HG02884 (cell line): Measurements from ENCODE around the gene HS6ST3.
A peak's percentile ranks its signal among the peaks of the same experiment; 100 is the strongest.

ENCODE experiments used
- ATAC-seq: cut with Tn5 transposase; IDR thresholded peaks from one replicate; pipeline ENCODE4 v1.9.1; 2021; ENCODE audit warnings: mild to moderate bottlenecking, moderate library complexity; ENCODE audit not compliant: unreplicated experiment

Gene HS6ST3

DNA sequence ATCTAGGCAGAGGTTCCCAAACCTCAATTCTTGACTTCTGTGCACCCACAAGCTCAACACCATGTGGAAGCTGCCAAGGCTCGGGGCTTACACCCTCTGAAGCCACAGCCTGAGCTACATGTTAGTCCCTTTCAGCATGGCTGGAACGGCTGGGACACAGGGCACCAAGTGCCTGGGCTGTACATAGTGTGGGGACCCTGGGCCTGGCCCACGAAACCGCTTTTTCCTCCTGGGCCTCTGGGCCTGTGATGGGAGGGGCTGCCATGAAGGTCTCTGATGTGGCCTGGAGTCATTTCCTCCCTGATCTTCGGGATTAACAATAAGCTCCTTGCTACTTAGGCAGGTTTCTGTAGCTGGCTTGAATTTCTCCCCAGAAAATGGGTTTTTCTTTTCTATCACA lies 108.1 kb downstream of the HS6ST3 start:
- ATAC-seq = no peak

DNA sequence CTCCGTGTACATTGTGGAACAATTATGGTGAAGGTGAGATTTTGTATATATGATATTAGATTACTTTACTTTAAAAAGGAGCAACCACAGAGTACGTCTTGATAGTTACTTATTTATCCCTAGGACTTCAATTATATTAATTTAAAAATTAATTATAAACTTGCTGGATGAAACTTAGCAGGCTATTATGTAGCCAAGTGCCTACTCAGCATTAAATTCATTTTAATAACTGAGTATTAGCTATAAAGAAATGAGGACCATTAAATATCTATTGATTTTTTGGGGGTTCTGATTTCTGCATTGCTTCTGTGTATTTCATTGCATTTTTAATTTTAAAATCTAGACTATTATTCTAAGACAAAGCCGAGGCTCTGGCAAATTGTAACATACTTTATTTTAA lies 109.4 kb downstream of the HS6ST3 start:
- ATAC-seq = no peak

DNA sequence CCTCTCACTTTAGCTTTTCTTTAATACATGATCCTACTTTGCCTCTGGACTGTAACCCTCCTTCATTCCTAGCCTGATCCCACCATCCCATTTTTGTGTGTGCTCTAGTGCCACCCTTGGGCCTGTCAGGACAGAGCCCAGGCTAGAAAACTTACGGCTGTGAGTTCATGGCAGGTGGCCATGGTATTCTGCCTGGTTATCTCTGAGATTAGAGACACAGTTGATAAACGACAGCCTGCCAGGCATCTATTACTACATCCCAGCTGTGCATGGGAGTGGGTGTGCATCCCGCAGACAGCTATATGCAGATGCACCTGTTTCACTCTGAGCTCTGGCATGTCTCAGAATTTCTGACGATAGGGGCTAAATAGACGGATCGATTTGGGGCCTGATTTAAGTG lies 110.9 kb downstream of the HS6ST3 start:
- no peak for ATAC-seq

DNA sequence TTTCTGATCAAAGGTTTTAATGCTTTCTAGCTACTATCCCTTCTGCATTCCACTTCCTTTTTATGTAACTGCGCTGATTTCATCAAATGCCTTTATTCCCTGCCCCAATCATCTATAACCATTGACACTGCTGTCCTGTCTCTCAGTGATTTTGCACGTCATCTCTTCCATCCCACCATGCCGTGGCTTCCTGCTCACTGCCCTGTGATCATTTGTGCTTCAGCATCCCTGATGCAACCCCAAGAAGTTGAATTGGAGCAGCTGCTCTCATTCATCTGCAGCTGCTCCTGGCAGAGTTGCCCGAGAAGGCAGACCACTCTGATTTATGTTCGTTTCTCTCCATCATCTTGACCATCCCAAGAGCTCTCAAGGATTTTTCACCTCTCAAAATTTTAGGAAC lies 112.4 kb downstream of the HS6ST3 start:
- no peak for ATAC-seq

DNA sequence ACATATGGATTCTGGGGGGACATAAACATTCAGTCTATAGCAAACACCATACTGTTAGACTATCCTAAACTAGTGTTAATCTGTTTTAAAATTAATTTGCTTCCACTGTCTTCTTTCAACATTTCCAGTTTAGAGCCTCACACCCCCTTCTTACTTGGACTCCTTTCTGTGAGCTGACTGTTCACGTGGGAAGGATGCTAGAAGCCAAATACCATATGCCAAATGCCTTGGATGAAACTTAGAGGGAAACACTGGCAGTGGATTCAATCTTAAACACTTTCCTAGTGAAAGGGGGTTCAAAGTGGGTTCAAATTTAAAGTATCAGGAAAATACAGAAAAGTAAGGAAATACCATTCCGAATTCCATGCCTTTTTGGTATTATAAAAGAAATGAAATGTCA lies 113.6 kb downstream of the HS6ST3 start:
- ATAC-seq = no peak

DNA sequence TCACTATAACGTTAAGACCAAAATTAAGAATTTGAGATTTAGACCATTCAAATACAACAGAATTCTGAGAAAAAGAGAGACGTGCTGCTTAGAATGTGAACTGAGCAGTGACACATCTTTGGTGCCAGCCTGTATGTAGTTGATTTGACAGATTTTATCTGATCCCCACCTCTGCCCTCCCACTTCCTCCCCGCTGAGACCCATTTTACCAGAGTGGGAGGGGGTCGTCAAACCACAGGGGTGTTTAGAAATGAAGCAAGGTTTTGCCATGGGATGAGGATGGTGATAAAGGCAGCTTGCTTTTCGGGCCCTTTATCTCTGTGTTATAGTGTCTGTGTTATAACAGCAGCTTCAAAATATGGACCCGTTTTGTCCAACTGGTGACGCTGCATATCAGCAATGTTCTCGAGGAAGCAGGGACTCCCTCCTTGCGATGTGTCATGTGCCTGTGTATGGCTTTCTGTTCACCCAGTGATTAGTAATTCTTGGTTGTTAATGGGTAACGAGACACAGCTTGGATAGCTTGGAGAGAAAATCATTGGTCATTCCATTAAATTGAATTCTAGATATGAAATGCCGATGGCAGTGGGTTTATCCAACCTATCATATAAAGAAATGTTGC lies 125.0 kb downstream of the HS6ST3 start:
- ATAC-seq = no peak

DNA sequence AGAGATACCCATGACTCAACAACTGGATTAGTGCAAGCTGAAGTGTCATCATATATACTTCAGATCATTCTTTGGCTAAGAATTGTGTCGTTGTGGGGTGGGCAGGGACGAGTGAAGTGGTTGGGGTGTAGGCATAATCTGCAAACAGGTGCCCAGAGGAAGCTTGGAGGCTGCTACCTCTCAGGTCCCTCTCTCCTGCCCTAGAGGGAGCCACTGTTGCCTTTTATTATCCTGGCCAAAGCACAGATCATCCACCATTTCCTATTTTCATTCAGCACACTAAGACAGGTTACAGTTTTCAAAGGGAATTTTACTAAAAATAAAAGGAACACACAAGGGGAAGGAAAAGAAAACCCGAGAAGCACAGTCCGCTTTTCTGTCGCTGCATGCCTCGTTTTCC lies 126.6 kb downstream of the HS6ST3 start:
- no peak for ATAC-seq

DNA sequence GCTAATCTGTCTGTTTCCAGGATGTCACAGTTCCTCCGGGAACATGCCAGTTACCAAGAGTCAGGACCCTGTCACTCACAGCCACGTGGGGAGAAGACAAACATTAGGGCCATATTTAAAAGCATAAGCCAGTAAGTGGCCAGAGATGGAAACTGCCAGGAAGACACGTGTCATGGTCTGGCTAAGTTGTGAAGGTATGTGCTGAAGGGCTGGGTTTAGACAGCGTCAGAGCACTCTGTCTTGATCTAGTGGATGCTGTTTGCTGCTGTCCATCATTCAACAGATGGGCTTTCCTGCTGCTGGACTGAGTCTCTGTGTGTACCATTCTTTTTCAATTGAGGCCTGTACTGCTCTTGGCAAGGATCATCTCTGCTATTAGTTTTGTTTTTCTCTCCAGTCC lies 128.6 kb downstream of the HS6ST3 start:
- no peak for ATAC-seq

DNA sequence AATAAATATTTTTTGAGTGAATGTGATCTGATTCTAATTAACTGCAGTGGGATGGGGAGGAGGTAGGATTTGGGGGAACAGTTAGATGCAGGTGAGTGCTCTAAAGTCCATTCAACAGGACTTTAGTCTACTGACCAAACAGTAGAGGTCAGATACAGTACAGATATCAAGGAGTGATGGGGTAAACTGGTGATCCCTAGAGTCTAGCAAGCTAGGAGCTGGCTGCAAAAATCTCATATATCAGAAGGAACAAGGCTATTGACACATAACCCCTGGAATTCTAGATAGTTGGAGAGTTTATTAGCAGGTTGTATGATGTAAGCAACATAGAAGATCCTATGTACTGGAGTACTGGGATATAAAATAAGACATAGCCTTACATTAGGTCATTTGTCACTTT lies 131.6 kb downstream of the HS6ST3 start:
- ATAC-seq = no peak

DNA sequence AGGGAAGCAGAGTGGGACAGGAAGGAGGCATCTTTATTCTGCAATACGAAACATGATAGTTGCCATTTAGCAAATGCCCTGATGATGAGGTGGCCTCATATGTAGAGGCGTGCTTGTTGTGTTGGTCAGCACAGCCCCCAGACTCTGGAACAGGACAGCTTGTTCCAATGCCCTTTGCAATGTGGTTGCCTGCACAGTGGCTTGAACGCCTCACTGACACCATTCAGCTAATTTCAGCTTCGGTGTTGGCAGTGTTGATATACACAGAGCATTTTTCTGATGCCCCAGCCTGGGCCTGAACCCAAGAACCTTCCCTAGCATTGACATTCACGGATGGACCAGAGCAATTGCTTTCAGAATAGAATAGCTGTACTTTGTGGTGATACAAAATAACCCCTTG lies 133.3 kb downstream of the HS6ST3 start:
- no peak for ATAC-seq

DNA sequence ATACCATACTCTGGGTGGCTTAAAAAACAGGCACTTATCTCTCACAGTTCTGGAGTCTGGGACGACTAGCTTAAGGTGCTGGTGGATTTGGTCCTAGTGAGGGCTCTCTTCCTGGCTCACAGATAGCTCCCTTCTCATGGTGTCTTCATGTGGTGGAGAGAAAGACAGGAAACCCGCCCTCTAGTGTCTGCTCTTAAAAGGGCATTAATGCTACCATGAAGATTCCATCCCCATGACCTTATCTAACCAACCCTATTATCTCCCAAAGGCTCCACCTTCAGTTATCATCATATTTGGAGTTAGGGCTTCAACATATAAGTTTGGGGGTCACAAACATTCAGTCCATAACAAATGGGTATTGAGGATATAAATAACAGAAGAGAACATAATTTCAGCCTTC lies 139.4 kb downstream of the HS6ST3 start:
- ATAC-seq = peak; percentile 87

DNA sequence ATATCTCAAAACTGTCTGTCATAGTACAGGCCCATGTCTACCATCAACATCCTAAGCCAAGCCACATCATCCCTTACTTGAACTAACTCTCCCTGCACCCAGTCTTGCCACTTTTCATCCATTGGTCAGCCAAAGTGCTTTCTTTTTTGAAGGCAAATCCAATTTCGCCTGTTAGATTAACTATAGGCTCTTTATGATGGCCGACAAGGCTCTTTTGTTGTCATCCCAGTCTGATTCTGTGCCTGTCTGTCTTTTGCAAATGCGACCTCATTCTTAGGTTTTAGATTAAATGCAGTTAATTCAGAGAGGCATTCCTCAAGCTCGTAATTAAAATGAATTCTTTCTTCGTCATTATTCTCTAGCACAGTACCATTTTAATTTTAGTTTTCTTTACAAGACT lies 148.3 kb downstream of the HS6ST3 start:
- no peak for ATAC-seq

DNA sequence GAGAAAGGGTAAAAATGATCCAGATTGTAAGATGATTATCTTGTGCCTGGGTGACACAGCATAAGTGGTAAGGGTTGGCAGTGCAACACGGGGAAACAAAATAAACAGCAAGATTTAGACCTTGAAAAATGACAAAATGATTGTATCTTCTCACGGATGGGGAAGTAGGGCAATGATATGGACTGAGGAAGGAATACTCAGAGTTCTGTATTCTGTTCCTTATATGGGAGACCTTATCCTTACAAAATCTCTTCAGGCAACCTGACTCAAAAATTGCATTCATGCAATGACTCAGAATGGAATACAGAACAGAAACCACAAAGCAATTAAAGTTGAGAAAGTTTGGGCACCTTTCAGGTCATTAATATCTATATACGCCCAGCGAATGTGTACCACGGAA lies 149.0 kb downstream of the HS6ST3 start:
- no peak for ATAC-seq

DNA sequence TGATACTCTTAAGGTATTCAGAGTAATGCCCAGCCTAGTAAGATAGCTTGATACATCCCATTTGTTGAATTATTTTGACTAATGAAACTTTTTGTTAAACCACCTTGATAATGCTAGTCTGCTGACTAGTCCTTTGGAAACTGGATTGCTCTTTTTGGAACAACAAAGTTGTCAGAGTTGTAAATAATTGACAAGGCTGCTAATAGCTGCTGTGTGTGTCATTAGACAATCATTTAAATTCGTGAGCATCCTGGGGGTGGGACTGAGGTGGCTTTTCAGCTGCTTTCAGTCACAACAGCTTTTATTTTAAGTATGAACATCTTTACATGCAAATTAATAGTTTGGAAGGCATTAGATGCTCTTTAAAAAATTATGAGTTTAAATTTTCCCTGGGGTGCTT lies 153.5 kb downstream of the HS6ST3 start:
- ATAC-seq = no peak

DNA sequence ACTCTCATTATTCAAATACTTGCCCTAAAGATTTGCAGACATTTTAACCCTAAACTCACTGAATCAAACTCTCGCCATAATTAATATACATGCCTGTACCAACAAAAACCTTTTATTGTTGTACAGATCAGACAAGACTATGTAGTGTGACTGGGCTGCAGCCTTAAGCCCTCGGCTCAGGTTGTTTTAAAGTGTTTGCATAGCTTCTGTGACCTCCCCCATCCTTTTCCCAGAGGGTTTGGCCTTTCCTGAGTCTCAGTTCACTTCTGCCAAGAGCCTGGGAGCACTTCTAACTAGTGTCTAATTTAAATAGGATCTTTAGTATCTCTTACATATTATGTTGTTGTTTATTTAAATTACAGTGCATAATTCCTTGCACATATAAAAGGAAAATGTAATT lies 158.2 kb downstream of the HS6ST3 start:
- ATAC-seq = no peak

DNA sequence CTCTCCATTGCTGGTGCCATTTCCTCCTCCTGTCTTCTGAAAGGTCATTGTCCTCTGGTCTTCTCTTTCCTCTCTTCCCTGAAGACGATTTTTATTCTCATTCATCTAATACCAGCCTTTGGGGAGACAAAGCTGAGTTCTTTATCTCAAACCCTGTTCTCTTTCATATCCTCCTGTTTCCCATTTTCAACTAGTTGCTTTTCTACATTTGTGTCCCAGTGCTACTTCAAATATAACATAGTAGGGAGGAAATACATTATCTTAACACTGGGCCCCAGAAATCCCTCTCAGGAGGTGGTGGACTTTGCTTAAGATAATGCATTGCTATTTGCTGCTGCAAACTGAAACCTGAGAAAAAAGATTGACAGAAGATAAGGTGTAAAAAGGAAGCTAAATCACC lies 159.1 kb downstream of the HS6ST3 start:
- ATAC-seq = no peak

DNA sequence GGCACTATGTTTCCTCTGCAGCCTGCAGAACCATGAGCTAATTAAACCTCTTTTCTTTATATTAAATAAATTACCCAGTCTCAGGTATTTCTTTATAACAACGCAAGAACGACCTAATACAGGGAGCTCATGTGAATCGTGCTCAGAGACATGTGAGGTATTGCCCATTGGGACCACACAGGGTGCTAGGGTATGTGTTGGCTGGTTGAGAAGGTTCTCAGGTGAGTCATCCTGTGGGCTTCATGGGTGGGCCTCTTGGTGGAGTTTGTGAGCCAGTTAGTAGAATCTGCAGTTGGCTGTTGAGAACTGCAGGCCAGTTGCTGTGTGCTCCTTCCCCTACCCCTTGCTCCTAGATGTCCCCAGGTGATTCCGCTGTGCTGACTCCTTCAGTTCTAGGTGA lies 163.0 kb downstream of the HS6ST3 start:
- ATAC-seq = no peak

DNA sequence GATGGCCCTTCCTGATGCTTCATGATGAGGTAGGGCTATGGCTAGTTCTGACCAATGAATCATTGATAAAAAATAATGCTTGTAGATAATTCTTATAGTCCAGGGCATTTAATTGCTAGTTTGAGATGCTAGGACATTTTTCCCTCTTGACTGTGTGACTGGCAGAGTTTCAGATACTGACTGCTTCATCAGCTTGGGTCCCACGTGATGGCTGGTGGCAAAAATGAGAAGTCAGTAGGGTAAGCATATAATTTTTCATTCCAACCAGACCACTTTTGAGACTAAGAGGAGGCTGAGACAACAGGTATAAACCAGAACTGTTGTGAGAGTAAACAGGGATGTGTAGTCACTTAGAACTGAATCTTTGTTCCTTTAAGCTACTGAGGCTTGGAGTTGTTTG lies 183.3 kb downstream of the HS6ST3 start:
- no peak for ATAC-seq

DNA sequence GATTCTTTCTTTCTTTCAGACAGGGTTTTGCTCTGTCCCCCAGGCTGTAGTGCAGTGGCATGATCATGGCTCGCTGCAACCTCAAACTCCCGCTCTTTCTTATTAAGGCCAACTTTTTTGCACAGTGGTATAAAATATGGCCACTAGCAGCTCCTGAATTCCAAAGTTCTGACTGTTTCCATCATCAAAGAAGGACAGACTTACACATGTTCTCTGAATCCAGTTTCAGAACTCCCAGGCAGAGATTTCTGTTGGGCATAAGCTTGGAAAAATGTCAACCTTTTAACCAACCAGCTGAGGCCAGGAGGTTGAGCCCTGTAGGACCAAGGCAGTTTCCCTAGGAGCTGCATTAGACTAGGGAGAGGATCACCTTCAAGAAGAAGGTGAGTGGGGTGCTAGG lies 184.1 kb downstream of the HS6ST3 start:
- ATAC-seq = no peak

DNA sequence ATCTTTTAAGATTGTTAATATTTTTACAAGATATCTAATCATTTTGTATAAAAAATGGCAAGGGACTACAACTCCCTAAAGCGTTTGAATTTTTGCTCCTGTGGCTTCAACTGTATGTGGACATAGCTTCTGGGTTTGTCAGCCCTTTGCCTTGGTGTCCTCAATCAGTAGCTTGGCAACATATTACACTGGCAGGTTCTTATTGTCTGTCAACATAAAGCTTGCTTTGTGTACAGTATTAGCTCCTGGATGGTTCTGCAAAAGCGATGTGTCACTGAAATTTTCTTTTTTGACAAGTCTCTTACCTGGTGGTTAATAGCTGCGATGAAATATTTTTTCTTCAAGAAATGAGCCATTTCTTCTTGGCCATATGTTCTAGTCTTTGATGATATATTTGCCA lies 190.0 kb downstream of the HS6ST3 start:
- no peak for ATAC-seq

DNA sequence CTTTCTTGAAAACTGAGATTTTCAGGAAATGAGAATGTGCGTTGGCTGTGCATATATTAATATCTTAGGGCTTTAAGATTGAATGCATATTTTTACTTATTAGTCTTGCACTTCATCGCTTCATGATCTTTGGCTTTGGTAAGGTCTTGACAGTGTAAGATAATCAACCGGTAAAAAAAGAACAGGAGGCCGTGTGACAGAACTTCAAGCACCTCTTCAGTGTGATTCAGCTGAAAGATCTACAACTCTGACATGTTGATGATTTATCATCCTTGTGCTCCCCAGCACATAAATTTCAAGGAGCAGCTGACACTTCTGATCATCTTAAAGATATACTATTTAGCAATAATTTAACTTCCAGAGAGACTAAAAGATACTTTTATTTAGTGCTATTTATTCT lies 195.1 kb downstream of the HS6ST3 start:
- ATAC-seq = no peak

DNA sequence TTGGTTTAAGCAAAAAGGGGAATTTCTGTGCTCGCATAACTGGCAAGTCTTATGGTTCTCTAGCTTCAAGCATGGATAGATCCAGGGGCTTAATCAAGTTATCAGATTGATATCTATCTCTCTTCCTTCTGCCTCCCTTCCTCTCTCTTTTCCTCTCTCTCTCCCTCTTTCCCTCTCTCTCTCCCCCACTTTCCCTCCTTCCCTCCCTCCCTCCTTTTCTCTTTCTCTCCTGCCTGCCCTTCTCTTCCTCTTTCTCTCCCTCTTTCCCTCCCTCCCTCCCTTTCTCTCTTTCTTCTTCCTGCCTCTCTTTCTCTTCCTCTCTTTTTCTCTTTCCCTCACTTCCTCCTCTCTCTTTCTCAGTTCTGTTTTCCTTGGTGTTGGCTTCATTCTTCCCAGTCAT lies 195.8 kb downstream of the HS6ST3 start:
- ATAC-seq = no peak
